HG02642 (cell line): ENCODE data around the gene KY.

Source experiments
- ATAC-seq: cut with Tn5 transposase; IDR thresholded peaks from one replicate; pipeline ENCODE4 v1.9.1; 2021; ENCODE audit warnings: mild to moderate bottlenecking; ENCODE audit not compliant: unreplicated experiment, poor library complexity

The KY gene

DNA sequence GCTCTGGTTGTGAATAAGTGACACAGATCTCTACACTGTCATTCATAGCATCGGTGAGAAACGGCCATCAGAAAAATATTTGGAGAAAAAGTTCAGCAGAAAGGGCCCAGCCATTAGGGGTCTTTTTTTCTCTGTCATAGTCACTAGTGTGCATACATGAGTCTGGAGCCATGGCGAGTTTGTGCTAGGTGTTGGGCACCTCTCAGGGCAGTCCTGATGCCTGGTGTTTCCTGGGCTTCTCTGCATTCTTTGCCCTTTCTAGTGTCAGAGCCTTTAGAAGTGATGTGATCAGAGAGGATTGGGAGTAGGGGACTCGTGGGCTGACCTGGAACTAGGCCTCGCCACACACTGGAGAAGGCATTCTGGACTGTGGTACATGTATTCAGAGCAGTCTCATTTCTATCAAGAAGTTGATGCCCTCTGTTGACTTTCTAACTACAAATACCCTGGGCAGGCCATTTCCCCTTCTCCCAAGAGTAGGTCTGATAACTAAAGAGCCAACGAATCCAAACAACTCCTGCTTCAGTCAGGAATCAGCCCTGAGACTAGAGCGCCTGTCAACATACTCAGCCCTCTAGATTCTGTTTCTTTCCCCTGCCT is 1.6 kb downstream of the KY start:
- no peak for ATAC-seq

DNA sequence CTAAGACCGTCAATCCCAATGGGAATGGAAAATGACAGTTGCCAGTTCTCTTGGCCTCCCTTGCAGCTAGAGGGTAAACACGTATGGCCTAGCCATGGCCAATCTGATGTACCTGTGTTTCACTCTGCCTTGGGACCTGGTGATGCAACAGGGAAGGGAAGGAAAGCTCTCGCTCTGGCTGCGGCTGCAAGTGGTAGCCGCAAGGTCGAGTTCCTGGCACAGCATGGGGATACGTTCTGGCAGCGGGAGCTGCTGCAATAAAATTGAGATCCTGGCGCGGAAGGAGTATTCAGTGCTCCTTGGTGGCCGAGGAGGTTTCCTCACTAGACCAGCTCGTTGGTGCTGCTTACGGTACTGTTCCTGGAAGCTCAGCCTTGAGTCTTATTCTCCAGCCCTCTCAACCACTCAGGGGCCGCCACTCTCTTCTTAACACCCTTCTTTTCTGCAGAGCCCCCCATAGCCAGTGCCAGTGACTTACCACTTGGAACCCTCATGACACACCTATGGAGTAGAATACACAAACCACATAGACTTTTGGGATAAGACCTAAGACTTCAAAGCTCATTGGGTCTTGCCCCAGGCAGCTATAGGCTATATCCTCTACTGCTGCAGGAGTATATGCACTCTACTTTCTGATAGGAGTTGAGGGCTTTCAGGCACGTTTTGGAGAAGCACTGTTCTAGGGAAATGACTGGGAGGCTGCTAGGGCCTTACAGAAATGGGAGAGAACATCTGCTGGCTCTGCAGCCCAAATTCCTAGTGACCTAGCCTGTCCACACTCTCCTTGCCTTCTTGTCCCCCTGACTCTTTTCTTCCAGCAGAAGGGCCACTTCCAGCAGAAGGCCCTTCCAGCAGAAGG is 2.7 kb downstream of the KY start:
- ATAC-seq, result no peak

DNA sequence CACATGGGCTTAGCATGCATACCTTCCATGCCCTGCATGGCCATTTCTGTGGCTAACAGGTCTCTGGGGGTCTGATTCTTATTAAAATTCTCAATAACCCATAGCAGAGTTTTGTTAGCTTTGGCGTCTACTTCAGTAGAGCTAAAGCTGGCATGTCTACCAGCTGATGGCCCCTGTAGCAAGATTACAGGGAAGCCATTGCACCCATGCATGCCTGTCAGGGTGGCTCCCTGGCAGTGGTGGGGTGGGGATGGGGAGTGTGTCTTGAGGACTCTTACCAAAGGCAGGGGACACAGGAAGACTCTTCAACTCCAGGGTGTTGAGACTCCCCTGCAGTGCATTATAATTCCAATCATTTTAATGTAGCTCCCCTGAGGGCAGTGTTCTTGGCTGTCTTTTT is 4.7 kb downstream of the KY start:
- no peak for ATAC-seq

DNA sequence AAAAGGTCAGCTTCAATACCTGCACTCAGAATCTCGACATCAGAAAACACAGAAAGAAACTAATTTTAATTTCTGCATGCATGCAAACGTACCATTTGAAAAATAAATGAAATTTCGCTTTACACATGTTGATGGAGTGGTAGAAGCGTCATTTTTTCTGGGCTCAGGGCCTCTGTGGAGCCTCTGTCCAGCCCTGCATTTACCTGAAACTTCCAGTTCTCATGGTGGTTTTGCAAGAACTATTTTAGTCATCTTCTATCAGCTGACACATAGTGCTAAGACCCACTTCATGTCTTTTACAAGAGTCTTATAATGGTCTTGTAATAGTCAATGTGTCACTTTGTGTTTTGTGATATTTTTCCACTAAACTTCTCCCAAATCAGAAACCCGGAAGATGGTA is 5.3 kb downstream of the KY start:
- ATAC-seq, result no peak

DNA sequence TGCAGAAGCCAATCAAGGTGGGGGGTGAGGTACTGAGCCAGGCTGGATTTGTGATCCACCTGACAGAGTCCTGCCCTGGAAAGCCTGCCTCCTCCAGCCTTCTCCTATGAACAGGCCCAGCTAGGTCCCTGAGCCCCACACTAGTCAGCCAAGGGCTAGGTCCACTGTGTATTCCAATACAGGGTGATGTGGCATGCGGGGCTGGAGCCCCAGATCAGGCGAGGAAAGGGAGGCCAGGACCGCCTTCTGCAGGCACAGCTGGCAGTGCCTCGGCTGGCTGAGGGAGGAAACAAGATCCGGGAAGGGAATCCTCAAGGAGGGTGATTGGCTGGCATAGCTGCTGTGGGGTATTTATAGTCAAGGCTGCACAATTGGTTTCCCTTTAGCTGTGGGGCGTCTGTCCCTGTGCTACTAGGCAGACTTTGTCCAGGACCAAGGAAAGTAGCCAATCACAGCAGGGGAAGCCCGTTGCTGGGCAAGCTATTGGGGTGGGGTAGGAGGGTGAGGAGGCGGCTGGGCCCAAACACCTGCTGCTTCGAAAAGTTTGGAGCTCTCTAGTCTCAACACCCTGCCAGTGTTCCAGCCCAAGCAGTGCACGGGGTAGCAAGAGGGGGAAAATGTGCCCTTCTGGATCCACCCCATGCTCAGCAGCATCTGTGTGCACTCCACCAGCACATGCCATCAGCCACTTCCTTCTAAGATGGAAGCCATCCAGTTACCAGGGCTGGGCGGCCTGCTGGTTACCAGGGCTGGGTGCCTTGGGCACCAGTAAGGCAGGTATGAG is 5.9 kb downstream of the KY start:
- no peak for ATAC-seq

DNA sequence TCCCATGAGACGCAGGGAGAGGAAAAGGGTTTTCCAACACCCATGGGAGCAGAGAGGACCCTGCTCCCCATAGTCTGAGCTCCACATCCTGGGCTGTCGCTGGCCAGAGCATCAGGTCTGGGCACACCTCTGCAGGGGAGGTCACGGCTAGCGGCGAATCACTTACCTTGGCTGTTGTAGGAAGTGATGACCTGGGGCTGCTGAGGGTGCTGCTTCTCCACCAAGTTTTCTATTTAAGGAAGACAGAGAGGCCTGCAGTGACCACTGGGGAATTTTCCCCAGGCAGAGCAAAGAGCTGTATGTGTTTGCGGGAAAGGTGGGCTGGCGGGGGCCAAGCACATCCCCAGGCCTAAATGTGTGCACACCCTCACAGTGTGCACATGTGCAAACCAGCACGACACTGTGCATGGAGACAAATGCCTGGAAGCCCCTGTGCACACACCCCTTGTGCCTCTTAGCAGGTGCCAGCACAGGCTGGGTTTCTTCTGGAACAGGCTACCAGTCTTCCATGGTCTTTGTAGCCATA is 7.6 kb downstream of the KY start:
- no peak for ATAC-seq

DNA sequence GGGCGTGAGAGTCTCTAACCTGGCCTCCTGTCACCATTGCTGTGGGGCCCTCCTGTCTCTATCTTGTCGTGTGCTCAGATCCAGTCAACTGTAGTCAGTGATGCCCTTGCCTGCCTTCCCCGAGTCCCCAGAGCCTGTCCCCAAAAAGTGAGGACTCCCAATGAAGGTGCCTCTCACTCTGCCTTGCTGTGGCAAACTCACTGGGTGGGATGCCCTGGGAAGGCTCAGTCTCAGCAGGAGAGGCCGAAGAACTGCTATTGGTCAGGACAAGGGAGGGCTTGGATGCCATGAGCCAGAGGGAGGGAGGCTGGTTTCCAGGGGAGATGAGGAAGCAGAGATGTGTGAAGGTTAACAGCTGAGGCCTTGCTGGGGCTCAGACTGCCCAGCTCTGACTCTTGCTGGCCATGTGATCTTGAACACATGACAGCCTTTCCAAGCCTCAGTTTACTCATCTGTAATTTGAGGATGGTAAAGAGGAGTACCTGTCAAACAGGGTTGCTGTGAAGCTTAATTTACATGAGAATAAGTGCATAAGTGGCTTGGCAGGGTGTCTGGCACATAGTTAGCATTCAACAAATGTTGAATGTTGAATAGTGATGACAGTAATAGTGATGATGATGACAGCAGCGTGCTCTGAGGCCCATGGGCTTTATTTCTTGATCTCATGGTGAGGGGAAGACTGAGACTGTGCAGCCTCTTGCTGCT is 8.2 kb downstream of the KY start:
- no peak for ATAC-seq

DNA sequence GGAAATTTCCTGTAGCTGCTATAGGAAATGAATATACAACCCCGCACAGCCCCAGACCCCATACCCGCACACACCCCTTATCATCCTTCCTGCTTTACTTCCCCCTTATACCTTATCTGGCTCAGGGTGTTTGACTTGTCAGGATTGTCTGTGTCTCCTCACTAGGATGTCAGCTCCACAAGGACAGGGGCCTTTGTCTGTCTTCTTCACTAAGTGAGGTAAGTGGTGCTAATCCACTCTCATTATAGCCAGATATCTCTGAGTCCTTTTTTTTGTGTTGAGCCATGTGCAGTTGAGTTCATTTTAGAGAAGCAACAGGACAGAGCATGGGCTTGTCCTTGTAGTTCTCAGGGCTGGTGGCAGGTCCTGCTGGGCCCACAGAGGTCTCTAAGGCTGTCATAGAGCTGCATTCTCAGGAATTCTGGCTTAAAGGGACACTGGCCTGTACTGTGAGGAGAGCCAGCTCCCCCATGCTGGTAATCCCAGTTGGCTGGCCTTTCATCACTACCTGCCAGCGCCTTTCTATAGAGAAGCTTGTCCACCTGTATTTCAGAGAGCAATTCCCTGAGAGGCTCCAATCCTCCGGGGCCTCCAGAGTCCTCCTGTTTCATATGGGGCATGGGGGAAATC is 9.0 kb downstream of the KY start:
- ATAC-seq, result no peak

DNA sequence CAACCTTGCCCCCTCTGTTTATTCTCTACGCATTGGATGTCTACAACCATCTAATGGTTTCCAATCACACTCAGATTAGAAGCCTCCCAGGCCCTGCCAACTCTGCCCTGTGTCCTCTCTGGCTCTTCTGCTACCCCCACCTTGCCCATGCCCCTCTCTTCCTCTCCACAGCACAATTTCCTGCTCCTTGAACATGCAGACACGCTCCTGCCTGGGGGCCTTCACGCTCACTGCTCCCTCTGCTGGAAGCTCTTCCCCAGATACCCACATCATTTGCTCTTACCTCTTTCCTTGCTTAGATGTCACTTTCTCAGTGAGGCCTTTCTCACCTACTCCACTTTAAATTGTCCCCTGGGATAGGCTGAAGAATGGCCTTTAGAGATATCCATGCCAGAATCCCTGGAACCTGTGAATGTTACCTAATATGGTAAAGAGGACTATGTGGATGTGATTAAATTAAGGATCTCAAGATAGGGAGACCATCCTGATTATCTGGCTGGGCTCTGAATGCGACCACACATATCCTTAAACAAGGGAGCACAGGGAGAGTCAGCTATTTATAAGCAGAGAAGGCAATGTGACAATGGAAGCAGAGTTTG is 9.9 kb downstream of the KY start:
- no peak for ATAC-seq

DNA sequence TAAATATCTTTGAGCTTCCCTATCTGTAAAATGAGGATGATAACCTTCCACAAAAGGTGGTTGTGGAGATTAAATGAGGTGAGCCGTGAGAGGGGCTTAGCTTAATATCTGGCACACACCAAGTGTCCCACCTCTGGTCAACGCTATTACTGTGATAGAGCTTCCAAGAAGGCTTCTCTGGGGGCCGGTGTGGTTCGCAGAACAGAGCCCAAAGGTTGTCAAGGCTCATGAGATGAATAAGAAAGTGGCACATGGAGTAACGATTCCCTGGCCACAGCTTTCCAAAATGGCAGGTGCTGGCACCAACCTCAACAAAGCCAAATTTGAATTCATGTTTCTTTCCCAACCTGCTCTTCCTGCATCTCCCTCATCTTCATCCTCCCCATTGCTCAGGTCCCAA is 10.4 kb downstream of the KY start:
- ATAC-seq, result no peak

DNA sequence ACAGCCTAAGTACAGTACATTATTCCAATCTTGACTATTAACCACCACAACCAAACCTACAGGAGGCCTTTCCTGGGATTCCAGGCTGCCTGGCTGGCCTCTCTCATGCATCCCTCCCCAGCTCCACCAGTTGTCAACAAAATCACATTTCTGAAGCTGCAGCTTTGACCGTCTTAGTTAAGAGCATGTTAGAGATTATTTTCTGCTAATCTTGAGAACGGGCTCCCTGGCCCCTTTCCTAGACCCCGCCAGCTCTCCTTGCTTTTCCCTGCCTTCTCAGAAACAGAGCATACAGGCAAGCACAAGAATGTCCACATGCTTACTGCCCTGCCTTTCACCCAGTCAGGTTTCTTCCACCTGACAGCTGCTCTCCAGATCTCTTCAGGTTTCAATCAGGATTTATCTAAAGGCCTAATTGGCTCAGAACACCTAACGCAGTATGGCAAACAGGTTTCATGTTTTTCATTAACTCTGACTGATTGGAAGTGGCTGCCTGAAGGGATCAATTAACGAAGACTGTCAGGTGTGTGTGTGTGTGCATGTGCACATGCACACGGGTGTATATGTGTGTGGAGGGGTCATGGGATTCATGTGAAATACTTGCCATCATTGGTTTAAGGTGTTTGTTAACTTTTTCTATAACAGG is 12.3 kb downstream of the KY start:
- ATAC-seq, result no peak

DNA sequence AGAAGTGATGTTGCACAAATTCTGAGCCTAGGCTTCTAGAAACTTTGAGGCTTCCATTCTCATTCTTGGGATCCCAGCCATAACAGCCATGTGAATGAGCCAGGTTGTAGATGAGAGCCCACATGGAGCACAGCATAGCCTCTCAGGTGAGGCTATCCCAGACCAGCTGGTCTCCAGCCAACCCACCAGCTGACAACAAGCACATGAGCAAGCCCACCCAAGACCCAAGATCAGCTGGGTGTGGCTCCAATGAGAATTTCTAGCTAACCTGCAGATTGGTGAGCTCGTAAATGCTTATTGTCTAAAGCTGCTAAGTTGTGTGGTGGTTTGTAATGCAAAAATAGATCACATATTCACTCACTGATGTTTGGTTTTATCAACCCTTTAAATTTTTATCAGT is 14.4 kb downstream of the KY start:
- ATAC-seq, result no peak

DNA sequence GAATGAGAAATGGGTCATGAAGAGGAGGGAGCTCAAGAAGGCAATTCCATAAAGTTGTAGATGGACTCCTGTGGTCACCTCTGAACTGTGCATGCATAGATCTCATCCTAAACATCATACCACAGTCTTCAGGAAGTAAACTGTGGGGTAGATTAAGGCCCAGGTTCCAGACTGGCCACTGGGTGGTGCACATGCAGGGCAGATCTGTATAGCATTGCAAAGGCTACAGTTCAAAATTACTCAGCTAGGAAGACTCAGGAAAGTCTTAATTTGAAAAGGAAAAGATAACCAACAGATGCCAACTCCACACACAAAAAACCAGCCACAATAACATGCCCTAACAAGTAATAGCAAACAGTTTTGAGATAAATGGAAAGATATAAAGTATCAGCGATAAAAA is 20.3 kb downstream of the KY start:
- no peak for ATAC-seq

DNA sequence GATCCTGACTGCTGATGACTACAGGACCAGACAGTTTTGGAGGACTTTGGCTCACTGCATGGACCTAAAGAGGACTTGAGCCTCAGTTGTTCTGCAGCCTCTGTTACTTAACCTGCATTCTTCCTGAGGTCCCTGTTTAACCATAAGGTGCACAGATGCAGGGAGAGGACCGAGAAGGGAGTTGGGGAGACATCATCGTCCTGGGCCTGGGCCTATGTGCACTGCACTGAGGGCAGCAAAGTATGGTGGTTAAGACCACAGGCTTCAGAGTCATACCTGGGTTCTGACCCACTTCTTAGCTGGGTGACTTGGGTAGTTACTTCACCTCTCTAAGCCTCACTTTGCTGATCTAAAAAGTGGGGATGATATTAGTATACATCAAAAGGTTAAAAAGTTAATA is 21.9 kb downstream of the KY start:
- ATAC-seq, result no peak

DNA sequence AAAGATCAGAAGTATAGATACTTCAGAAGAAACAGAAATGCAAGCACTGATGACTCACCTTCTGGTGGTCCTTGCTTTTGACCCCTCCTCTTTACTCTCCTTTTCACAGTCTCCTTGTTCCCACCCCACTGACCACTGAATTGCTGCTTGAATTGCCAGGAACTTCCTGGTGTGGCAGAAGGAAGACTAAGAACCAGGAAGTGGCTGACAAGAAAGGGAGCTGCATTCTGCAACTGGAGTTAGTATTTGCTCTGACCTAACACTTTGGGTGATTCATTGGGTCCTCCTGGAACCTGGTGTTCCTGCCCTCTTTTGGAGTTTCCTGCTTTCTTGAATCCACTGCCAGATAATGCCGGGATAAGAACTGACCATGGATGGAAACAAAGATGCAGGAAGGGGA is 23.0 kb downstream of the KY start:
- ATAC-seq, result no peak

DNA sequence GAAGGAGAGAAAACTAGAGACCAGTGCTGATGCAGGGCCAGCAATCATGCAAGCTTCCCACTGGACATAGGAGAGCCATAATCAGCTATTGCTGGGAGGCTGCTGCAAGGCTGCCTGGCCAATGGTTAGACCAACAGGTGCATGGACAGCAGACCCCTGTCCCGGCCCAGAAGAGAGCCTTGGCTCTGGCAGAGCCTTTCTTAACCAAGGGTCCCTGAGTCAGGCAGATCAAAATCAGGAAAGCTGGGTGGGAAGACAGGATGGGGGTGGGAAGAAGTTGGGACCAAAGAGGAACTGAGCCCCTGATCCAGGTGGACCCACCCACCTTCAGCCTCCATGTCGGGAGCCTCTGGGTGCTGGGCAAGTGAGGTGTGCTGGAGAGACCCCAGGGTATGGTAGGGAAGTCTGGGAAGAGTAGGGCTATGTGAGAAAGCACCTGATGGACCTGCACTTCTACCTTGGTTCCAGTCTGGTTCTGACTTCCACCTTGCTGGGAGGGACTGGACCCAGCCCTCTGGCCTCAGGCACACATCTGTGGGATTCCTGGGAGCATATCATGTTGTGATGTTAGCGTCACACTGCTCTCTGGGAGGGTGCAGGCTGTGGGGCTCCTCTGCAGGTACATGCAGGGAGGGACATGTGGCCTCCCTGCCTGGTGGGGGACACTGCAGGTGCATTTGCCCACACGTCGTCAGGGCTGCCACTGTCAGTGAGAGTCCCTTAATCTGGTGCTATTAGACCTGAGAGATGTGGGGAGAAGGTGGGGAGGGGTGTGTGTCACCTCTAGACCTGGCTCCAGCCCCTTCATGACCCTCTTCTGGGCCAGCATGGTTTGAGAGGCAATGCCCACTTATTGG is 24.7 kb downstream of the KY start:
- ATAC-seq, result no peak

DNA sequence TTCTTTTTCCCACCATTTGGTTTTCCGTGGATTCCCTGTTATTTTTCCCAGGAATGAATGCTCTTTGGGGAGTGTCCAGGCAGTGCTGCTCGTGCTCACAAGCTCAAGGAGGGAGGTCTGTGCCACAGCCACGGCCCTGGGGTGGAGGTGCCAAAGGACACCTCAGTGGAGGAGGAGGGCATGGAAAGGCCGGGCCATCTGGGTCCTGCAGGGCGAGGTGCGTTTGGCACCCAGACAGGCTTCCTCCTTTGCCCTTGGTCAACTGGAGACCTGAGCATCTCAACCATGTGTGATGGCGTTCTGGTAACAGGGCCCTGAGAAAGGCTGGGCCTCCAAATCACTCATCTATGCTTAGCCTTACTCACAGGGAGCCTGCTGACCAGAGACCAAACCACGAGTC is 25.4 kb downstream of the KY start:
- ATAC-seq, result no peak

DNA sequence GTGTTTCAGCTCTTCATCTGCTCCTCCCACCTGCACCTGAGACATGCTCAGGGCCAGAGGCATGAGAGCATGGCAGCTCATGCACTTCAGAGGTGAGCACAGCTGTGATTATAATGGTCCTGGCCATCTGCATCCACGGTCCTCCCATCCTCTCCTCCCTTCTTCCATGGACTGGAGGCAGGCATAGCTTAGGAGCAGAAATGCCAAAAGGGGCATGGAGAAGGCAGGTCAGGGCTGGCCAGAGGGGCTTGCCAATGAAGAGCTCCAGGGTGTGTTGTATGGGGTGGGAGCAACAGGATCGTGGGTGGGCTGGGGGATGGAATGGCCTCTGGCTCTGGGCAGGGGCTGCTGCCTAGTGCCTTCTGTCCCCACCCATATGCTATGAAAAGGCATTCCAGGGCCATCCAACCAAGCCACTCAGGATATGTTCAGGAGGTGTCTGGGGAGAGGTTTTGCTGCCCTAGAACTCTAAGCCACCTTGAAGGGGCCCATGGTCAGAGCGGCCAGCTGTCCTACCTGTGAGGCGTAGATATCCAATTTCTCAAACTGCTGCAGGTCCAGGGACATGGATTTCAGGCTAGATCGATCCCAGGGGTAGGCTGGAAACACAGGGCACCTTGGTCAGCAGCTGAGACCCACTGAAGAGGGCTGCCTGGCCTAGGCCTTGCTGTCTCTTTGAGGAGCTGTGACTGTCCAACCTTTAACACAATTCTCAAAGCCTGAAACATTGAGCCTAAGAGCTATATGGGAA is 26.1 kb downstream of the KY start:
- no peak for ATAC-seq
